Activated CD8-positive, alpha-beta memory T cell treated with anti-CD3 and anti-CD28 coated beads, Interleukin-2, amount 50 U/mL, for 48 hours (primary cell): ENCODE data around the gene DCAF12L1.

ENCODE experiments used
- DNase-seq: peaks from one replicate; pipeline ENCODE4 v3.0.0-alpha.2; 2020

DCAF12L1 gene

DNA sequence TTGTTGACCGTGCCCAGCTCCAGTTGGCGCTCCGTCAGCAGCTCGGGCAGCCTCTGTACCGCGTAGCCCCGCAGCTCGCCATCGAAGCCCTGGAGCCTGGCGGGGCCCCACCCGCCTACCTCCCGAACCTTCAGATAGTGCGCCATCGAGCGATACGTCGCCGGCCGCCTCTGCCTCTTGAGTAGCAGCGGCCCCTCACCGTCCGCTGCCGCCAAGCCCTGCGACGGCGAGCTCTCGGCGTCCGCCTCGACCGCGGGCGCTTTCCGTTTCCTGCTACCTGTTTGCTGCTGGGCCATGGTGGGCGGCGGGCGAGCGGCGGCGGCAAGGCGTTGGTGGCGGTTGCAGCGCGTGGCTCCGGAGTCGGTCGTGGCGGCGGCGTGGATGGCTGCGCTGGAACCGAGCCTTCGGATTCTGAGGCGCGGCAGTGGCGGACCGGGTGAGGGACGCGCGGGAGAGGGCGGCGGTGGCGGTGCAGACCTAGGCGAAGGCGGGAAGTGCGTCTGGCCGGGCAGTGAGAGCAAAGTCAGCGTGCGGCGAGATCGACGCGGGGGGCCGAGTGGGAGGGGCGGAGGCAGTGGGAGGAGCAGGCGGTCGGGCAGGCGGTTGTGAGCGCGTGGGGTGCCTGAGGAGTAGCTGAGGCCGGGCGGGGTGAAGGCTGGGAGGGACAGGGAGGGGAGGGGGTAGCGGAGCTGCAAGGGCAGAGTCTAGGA, at the start of gene DCAF12L1:
Gene DCAF12L1, minus strand, starts transcription at position 502 of the 710 bp plus-strand sequence. Its CDS starts 206 bp downstream, at position 296.
- no peak for DNase-seq

DNA sequence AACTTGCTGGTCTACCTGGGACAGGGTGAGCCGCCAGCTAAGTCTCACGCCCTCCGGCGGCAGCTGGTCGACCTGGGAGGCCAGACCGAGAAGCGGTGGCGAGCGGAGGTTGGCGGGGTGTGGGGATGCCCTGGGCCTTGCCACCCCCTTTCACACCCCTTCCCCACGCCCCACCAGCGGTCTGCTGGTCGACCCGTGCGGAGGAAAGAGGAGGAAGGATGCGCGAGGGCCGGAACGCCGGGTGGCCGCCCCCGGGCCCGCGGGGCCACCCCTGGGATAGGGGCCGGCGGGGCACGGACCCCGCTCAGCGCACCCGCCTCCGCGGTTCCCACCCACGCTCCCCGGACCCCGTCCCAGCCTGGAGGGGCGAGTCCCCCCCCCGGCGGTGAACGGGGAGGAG, 28.3 kb upstream of the DCAF12L1 start:
- DNase-seq = no peak

DNA sequence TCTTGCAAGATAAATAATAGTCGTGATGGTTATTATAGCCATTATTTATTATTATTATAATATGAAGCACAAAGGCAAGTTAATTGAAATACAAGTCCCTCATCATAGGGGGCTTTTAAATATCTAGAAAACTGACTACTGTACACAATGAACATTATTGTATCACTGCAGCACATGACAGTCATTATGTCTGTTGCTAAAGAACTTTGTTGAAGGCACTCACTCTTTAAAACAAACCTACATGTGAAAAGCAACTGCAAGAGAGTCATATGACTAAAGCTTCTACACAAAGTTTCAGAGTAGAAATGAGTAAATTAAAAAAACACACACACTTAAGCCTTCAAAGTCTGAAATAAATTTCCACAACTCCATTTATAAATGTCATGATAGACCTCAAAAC, 23.3 kb upstream of the DCAF12L1 start:
- no peak for DNase-seq

DNA sequence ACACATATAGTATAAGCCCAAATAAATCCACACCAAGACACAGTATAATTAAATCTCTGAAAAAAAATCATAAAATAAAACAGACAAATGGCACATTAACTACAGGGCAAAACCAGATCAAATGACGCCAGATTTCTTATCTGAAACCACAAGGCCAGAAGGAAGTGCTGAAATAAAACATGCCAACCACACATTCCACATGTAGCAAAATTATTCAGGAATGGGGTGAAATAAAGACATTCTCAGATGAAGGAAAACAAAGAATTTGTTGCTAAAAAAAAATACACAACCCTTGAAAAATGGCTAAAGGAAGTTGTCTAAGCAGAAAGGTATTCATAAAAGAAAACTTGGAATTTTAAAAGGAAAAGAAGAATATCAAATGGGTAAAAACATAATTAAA, 4.5 kb upstream of the DCAF12L1 start:
- no peak for DNase-seq

DNA sequence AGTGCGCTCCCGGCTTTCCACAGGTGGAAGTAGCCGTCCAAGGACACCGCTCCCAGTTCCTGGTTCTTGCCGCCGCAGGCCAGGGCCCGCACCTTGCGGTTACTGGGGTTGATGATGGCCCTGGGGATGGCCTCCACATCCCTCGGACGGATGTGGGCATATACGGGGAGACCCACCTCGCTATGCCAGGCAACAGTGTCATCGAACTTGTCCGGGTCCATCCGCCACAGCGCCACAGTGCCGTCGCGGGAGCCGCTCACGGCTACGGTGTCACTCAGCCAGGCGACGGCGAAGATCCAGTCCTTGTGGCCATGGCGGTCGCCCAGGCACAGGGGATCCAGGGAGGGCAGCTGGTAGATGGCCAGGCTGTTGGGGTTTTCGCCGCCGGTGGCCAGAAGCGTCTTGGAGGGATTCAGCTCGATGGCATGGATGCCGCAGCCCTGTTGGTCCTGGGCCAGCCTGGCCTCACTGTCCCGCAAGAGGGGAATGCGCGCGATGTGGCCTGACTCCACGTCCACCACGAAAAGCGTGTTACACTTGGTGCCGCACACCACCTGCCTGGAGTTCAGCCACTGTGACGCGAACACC, 795 bp downstream of the DCAF12L1 start:
- no peak for DNase-seq

DNA sequence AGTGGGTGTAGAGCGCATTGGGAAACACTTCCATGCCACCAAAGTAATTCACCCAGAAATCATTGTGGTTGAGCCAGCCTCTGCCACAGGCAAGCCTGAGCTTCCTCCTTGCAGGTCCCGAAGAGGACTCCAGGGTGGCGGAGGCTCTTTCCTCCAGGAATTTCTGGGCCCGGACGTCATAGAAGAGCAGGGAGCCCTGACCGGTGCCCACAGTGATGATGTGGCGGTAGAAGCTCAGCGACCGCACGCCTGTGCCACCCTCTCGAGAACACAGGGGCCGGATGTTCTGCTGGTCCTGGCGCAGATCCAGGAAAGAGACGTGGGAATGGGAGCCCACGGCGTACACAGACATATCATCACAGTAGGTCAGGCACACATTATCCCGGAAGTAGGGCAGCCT, 1.3 kb downstream of the DCAF12L1 start:
- no peak for DNase-seq

DNA sequence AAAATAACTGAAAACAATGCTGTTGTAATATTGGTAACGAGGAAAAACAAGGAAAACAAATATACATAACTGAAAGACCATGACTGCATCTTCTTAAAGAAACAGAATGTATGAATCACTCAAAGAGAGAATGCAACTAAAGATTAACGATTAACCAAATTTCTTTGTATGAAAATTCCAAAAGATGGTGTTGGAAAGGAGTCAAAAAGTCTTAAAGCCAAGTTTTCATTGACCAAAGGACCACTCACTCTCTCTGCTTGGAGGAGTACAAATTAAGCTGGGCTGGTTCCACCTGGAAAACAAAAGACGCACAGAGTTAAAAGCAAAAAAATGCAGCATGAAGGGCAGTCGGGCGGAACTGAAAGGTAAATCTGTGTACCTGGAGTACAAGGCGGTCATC, 1.8 kb downstream of the DCAF12L1 start:
- DNase-seq = no peak

DNA sequence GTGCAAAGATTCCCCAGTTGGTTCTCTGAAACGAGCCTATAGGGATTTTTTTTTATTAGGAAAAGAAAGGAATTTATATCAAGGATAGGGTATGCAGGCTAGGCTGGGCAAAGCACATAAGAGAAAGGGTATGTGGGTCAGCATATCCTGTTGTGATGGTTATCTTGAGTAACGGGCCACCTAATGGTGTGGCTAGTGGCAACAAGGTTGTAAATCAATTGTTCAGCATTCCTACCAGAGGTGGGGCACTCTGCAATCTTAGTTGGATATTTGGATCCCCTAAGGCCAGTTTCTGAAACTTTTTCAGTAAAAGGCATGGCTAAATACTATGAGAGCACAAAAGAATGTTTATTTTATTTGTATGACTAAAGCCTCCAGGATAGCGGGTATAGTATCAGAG, 42.7 kb downstream of the DCAF12L1 start:
- no peak for DNase-seq
